SW480 (cell line): ENCODE results near the gene CEP162.
"Not testable (repeated sequence)": the region's sequence is repeated elsewhere in the genome, so short reads cannot be mapped to it uniquely, and the experiment has no call there.

Experiments used
- DNase-seq: peaks from one replicate; pipeline ENCODE4 v3.0.0-alpha.2; 2016; ENCODE audit warnings: low spot score

Gene CEP162

GRCh38 chr6:84224251-84224650, 3.2 kb downstream of the CEP162 start:
- DNase-seq: no peak

GRCh38 chr6:84223608-84224007, 3.8 kb downstream of the CEP162 start:
- not testable (repeated sequence) for DNase-seq

GRCh38 chr6:84222426-84222825, 5.0 kb downstream of the CEP162 start:
- no peak for DNase-seq

GRCh38 chr6:84220809-84221409, 6.5 kb downstream of the CEP162 start:
- no peak for DNase-seq

GRCh38 chr6:84218091-84218490, 9.4 kb downstream of the CEP162 start:
- no peak for DNase-seq

- no peak for DNase-seq
Measured at GRCh38 chr6:84213217-84213616, 14.2 kb downstream of the CEP162 start.

- DNase-seq: no peak
Measured at GRCh38 chr6:84204011-84204410, 23.4 kb downstream of the CEP162 start.

GRCh38 chr6:84199987-84200386, 27.5 kb downstream of the CEP162 start:
- DNase-seq: not testable (repeated sequence)

- DNase-seq: no peak
Measured at GRCh38 chr6:84197708-84198107, 29.7 kb downstream of the CEP162 start.

- peak; percentile 50 for DNase-seq
Measured at GRCh38 chr6:84193114-84193708, 34.2 kb downstream of the CEP162 start.

GRCh38 chr6:84191802-84192201, 35.6 kb downstream of the CEP162 start:
- no peak for DNase-seq

GRCh38 chr6:84189356-84189755, 38.1 kb downstream of the CEP162 start:
- DNase-seq: not testable (repeated sequence)

- DNase-seq: no peak
Measured at GRCh38 chr6:84183430-84183829, 44.0 kb downstream of the CEP162 start.

GRCh38 chr6:84182001-84182400, 45.4 kb downstream of the CEP162 start:
- DNase-seq: no peak

- DNase-seq: no peak
Measured at GRCh38 chr6:84177241-84177640, 50.2 kb downstream of the CEP162 start.

- DNase-seq: no peak
Measured at GRCh38 chr6:84172574-84172973, 54.9 kb downstream of the CEP162 start.

- no peak for DNase-seq
Measured at GRCh38 chr6:84172080-84172479, 55.4 kb downstream of the CEP162 start.

GRCh38 chr6:84167457-84167856, 60.0 kb downstream of the CEP162 start:
- no peak for DNase-seq

- no peak for DNase-seq
Measured at GRCh38 chr6:84166395-84166794, 61.0 kb downstream of the CEP162 start.

GRCh38 chr6:84164328-84164727, 63.1 kb downstream of the CEP162 start:
- not testable (repeated sequence) for DNase-seq

GRCh38 chr6:84161190-84161589, 66.3 kb downstream of the CEP162 start:
- no peak for DNase-seq

- no peak for DNase-seq
Measured at GRCh38 chr6:84156306-84156705, 71.1 kb downstream of the CEP162 start.

- no peak for DNase-seq
Measured at GRCh38 chr6:84151669-84152068, 75.8 kb downstream of the CEP162 start.

GRCh38 chr6:84150705-84151104, 76.7 kb downstream of the CEP162 start:
- no peak for DNase-seq
